ENCODE results near the gene NIM1K. TPM values are rescaled to one million over a fixed set of nuclear protein-coding genes. Genes with fewer than 3 reads are reported as not detected.
A peak's percentile ranks its signal among the peaks of the same experiment; 100 is the strongest.
"Not testable (repeated sequence)": the region's sequence is repeated elsewhere in the genome, so short reads cannot be mapped to it uniquely, and the experiment has no call there.

NIM1K gene
- total RNA-seq, 1 experiment from 2014 or later = 0.10 TPM

- in situ Hi-C loops (cut with HindIII; ENCODE audit: low pct_unique_long_range_greater_than_20kb, low sequenced_read_pairs) = no loop called here
- no peak for DNase-seq (ENCODE audit: low read depth)
These were observed 63.7 kb downstream of the NIM1K start for GRCh38 chr5:43255704-43256103.

DNA sequence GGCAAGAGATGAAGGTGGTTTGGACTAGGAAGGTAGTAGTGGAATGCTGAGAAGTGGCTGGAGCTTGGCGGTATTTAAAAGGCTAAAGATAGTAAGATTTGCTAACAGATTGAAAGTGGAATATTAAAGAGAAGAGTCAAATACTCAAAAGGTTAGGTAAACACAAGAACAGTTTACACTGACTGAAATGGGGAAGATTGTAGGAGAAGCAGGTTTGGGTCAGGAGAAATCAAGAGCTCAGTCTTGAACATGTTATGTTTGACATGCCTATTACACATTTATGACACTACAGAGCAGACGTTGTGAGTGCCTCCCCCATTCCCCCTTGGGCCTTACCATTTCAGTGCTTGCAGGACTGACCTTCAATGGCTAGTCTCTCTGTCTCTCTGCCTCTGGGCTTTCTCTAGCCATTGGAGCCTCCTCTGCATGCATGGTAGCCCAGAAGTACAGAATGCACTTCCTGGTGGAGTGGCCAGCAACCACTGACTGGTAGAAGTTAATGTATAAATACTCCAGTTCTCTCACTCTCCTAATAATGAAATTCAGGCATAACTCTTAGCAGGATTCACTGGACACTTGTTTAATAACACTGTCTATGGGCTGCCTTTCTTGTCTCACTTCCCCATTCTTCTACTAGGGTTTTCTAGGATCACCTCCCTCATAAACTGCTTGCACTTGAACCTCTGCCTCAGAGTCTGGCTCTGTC, 64.4 kb downstream of the NIM1K start:
- peak; percentile 57 for DNase-seq (ENCODE audit: low read depth)
- in situ Hi-C loops (cut with HindIII; ENCODE audit: low pct_unique_long_range_greater_than_20kb, low sequenced_read_pairs) = no loop called here

DNA sequence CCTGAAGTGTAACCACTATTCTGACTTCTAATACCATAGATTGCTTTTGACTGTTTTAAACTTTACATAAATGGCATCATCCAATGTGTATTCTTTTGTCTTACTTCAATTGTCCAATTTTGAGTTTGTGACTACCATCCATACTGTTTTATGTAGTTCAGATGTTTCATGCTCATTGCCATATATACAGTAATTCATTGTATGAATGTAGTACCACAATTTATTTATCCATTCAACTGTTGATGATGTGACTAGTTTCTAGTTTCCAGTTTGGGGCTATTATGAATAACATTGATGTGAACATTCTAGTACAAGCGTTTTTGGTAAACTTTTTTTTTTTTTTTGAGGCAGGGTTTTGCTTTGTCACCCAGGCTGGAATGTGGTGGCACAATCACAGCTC, 66.1 kb downstream of the NIM1K start:
- DNase-seq (ENCODE audit: low read depth) = no peak
- in situ Hi-C loops (cut with HindIII; ENCODE audit: low pct_unique_long_range_greater_than_20kb, low sequenced_read_pairs) = no loop called here

GRCh38 chr5:43262269-43262668, 70.2 kb downstream of the NIM1K start:
- in situ Hi-C loops (cut with HindIII; ENCODE audit: low pct_unique_long_range_greater_than_20kb, low sequenced_read_pairs); DNase-seq (ENCODE audit: low read depth): not testable (repeated sequence)

GRCh38 chr5:43268188-43268820, 76.3 kb downstream of the NIM1K start:
- no peak for DNase-seq (ENCODE audit: low read depth)
- in situ Hi-C loops (cut with HindIII; ENCODE audit: low pct_unique_long_range_greater_than_20kb, low sequenced_read_pairs) = no loop called here

- no peak for DNase-seq (ENCODE audit: low read depth)
- in situ Hi-C loops (cut with HindIII; ENCODE audit: low pct_unique_long_range_greater_than_20kb, low sequenced_read_pairs) = no loop called here
These were observed 78.6 kb downstream of the NIM1K start for GRCh38 chr5:43270645-43271044.

DNA sequence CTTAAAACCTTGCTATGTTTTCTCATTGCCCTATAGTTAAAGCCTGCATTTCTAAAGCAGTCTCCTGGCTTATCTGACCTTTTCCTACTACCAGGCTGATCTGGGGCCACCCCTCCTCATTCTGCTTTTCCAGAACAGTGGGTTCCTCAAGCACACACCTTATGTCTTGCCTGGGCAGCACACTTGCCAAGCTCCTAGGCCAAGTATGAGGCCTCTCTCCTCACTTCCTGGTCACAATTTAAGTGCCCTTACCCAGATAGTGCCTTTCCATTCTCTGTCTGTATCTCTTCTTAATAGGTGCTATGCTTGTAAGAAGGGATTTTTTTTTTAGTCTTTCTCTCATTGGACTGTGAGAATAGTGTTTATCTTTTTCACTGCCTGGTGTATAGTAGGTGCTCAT, 81.5 kb downstream of the NIM1K start:
- in situ Hi-C loops (cut with HindIII; ENCODE audit: low pct_unique_long_range_greater_than_20kb, low sequenced_read_pairs) = no loop called here
- no peak for DNase-seq (ENCODE audit: low read depth)

- DNase-seq (ENCODE audit: low read depth) = no peak
- in situ Hi-C loops (cut with HindIII; ENCODE audit: low pct_unique_long_range_greater_than_20kb, low sequenced_read_pairs) = no loop called here
These were observed 82.5 kb downstream of the NIM1K start for GRCh38 chr5:43274435-43275114.

- in situ Hi-C loops (cut with HindIII; ENCODE audit: low pct_unique_long_range_greater_than_20kb, low sequenced_read_pairs) = no loop called here
- DNase-seq (ENCODE audit: low read depth) = no peak
These were observed 83.4 kb downstream of the NIM1K start for GRCh38 chr5:43275391-43275790.

DNA sequence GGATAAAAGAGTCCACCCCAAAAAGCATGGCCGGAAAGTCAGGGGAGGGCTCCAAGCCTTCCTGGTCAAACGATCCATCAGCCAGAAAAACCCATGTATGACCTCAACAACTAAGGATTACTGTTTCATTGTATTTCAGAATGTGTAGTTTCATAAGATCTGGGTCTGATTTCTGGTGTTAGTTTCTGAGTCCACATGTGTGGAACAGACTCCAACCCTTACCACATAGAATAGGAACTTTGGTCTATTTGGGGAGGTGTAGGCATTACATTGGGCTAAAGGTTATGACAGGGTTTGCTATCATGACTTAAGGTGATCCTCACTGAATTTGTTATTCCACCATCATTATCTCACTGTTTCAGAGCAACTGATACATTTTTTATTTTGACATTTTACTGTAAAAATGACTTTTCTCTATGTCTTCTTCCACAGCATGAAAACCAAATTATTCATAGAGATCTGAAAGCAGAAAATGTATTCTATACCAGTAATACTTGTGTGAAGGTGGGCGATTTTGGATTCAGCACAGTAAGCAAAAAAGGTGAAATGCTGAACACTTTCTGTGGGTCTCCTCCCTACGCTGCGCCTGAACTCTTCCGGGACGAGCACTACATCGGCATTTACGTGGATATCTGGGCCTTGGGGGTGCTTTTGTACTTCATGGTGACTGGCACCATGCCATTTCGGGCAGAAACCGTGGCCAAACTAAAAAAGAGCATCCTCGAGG, 87.7 kb downstream of the NIM1K start:
- in situ Hi-C loops (cut with HindIII; ENCODE audit: low pct_unique_long_range_greater_than_20kb, low sequenced_read_pairs) = no loop called here
- no peak for DNase-seq (ENCODE audit: low read depth)

DNA sequence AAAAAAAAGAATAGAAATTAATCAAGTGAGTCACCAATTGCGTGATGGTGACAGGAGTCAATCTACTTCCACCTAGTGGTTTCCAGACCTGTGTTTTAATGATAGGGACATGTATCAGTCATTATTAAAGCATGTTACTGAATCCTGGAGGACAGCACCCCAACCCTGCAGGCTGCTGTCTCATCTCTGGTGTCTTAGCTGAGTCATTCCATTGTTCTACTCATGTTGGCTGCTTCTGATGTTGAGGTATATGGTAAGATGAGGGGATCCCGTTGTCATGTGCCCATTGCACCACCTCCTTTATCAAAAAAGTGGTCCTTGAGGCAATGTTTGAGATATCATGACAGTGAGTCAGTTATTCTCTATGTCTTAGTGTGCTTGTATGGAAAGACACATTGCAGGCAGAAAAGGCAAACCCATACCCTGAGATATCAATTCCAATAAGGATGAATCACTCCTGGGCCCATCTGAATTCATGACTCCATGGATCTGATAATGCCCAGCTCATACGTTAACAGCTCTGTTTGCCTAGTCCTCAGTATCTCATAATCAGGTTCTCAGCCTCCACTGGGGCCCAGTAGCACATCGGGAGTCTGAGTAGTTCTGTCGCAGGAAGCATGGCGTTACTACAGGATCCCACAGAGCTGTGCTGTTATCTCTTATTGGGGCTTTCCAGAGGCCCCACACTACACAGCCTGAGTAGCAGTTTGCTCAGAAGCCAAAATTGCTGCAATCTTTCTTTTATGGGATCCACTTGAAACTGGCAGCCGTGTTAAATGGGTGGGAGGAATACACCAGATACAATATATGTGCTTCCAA, 90.0 kb downstream of the NIM1K start:
- in situ Hi-C loops (cut with HindIII; ENCODE audit: low pct_unique_long_range_greater_than_20kb, low sequenced_read_pairs) = no loop called here
- no peak for DNase-seq (ENCODE audit: low read depth)

- DNase-seq (ENCODE audit: low read depth) = no peak
- in situ Hi-C loops (cut with HindIII; ENCODE audit: low pct_unique_long_range_greater_than_20kb, low sequenced_read_pairs) = no loop called here
These were observed 94.6 kb downstream of the NIM1K start for GRCh38 chr5:43286623-43287022.

DNA sequence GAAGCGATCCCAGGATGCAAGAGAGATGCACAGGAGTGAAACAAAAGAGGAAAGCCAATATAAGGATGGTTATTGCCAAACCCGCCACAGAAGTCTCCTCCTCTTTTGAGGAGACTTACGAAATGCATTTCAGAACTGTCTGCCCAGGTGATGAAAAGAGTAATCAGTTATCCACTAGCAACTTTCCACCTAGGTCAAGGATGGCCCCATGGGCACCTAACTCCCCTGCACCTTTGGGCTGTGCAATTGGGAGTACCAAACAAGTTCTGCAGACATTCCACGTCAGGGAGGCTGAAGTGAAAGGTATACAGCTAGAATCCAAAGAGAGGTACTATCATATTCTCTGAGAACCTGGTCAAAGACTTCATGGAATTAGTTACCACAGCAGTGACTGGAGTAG, 95.5 kb downstream of the NIM1K start:
- no peak for DNase-seq (ENCODE audit: low read depth)
- in situ Hi-C loops (cut with HindIII; ENCODE audit: low pct_unique_long_range_greater_than_20kb, low sequenced_read_pairs) = no loop called here

GRCh38 chr5:43288269-43288831, 96.3 kb downstream of the NIM1K start:
- no peak for DNase-seq (ENCODE audit: low read depth)
- in situ Hi-C loops (cut with HindIII; ENCODE audit: low pct_unique_long_range_greater_than_20kb, low sequenced_read_pairs) = no loop called here

DNA sequence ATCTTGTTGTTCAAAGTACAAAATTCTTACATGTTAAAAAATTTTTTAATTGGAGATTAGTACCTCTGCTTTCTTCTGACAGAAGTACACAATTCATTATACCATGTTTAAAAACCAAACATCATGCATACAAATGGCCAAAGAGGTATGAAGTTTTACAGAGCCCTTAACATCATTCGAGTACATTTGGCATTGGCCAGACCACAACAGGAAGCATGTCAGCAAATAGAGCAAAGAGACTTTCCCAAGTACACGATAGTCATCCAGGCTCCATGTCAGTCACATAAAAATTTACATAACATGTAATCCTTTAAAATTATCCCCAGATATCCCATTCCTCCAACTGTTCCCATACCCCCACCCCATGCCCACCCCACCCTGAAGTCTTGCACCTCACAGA, 98.7 kb downstream of the NIM1K start:
- in situ Hi-C loops (cut with HindIII; ENCODE audit: low pct_unique_long_range_greater_than_20kb, low sequenced_read_pairs) = no loop called here
- DNase-seq (ENCODE audit: low read depth) = no peak

DNA sequence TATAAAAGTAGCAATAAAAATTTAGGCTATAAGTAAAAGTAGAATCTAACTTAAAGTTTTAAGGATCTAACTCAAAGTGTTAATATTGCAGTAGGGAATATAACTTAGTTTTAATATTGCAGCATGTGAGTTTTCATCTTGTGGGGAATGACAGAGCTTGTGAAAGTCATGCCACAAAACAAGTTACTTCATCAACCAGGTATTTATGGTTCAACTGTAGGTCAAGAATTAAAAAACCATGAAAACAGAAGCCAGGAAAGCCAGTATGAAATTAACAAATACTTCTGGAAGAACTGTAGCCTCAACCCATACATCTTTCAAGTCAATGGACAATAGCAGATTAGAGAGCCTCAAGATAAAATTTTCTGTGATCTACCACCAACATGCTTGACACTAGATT, 102.2 kb downstream of the NIM1K start:
- in situ Hi-C loops (cut with HindIII; ENCODE audit: low pct_unique_long_range_greater_than_20kb, low sequenced_read_pairs) = no loop called here
- peak; percentile 30 for DNase-seq (ENCODE audit: low read depth)

DNA sequence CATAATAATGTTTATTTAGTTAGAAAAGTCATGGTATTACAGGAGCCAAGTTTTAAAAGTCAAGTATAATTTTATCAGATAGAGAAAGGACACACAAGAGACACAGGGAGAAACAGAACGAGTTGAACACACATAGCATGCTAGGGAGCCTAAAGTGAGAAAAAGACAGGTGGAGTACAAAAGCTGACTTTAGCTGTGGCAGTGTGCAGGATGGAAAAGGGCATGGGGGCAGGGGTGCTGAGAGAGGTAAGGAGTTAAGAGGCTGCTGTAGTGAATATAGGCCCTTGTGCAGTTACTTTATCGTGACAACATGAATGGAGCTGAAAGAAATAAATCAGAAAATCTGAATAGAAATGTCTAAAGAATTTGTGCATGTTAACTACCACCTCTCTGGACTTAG, 103.2 kb downstream of the NIM1K start:
- in situ Hi-C loops (cut with HindIII; ENCODE audit: low pct_unique_long_range_greater_than_20kb, low sequenced_read_pairs) = no loop called here
- no peak for DNase-seq (ENCODE audit: low read depth)

GRCh38 chr5:43296835-43297234, 104.8 kb downstream of the NIM1K start:
- no peak for DNase-seq (ENCODE audit: low read depth)
- in situ Hi-C loops (cut with HindIII; ENCODE audit: low pct_unique_long_range_greater_than_20kb, low sequenced_read_pairs) = no loop called here

Measured in Caki2 (cell line).